ENCODE data around the gene TACR1.

Gene TACR1

DNA sequence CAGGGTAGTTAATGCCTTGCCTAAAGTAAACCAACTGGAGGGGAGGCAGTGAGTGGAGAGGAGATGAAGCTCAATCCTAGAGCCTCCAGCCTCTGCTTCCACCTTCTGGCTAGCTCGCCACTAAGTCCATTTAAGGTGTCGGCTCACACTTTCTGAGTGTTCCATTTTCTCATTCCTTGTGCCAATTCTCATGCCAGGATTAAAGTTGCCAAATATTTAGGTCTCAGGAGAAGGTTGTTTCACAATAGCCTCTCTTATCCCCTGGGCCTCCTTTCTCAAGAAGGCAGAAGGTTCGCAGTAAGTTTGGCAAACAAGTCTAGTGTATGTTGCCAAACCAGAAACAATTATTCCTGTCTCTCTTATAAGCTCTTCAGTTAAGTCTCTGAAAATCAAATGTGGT, 57.2 kb downstream of the TACR1 start:
- no peak for DNase-seq (ENCODE audit: extremely low read depth, low read depth)
- TF ChIP-seq, protein P1, sequence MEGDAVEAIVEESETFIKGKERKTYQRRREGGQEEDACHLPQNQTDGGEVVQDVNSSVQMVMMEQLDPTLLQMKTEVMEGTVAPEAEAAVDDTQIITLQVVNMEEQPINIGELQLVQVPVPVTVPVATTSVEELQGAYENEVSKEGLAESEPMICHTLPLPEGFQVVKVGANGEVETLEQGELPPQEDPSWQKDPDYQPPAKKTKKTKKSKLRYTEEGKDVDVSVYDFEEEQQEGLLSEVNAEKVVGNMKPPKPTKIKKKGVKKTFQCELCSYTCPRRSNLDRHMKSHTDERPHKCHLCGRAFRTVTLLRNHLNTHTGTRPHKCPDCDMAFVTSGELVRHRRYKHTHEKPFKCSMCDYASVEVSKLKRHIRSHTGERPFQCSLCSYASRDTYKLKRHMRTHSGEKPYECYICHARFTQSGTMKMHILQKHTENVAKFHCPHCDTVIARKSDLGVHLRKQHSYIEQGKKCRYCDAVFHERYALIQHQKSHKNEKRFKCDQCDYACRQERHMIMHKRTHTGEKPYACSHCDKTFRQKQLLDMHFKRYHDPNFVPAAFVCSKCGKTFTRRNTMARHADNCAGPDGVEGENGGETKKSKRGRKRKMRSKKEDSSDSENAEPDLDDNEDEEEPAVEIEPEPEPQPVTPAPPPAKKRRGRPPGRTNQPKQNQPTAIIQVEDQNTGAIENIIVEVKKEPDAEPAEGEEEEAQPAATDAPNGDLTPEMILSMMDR (IDR thresholded peaks at IDR 0.05; ENCODE audit: low read depth, low read length) = no peak

DNA sequence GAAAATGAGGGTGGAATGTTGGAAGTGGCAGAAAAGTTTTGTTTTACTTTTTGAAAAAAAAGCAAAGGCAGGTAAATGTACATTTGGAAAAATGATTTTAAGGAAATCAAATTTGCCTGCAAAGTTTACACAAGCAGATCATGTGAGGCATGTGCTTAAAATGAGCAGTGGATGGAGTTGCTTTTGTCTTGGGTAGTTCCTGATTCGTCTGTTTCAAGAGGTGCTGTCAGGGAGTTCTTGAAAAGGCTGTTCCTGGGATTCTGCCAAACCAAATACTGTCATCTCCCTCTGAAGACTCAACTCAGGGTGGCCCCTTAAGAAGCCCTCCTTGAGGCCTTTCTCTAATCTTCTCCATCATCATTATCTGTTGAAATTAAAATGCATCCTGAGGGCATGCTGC, 59.0 kb downstream of the TACR1 start:
- TF ChIP-seq, protein P1 (IDR thresholded peaks at IDR 0.05; ENCODE audit: low read depth, low read length) = no peak
- DNase-seq (ENCODE audit: extremely low read depth, low read depth) = no peak

DNA sequence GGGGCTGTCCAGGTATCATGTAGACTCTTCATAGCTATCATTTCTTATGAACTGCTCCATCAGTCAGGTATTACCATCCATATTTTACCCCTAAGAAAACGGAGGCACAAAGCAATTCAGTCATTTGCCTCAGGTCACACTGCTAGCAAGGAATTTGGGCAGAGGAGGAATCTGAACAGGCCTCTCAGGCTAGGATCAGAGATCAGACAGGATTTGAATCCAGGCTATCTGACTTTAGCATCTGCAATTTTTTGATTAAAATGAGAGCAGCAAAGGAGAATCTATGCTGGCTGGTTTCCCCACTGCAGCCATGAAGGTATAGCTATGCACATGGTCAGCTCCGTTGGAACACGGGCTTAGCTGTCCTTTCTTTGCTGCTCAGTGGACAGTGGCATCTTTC, 60.1 kb downstream of the TACR1 start:
- TF ChIP-seq, protein P1 (IDR thresholded peaks at IDR 0.05; ENCODE audit: low read depth, low read length) = no peak
- DNase-seq (ENCODE audit: extremely low read depth, low read depth) = no peak

DNA sequence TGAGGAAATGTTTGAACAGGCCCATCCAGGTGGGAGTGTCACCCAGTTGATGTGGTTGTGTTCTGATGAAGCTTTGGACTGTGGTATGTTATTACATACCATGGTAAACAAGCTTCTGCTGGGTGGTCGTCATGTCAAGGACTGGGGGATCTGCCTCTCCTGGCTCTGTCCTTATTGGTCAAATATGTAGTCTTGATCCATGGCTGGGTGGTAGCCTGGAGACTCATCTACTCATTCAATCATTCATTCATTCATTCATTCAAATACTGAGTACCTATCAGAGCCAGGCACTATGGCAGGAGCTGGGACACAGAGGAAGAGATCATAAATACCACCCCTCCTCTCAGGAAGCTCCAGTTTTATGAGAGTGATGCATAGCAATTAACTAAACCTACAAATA, 60.8 kb downstream of the TACR1 start:
- TF ChIP-seq, protein P1 (IDR thresholded peaks at IDR 0.05; ENCODE audit: low read depth, low read length) = no peak
- DNase-seq (ENCODE audit: extremely low read depth, low read depth) = no peak

DNA sequence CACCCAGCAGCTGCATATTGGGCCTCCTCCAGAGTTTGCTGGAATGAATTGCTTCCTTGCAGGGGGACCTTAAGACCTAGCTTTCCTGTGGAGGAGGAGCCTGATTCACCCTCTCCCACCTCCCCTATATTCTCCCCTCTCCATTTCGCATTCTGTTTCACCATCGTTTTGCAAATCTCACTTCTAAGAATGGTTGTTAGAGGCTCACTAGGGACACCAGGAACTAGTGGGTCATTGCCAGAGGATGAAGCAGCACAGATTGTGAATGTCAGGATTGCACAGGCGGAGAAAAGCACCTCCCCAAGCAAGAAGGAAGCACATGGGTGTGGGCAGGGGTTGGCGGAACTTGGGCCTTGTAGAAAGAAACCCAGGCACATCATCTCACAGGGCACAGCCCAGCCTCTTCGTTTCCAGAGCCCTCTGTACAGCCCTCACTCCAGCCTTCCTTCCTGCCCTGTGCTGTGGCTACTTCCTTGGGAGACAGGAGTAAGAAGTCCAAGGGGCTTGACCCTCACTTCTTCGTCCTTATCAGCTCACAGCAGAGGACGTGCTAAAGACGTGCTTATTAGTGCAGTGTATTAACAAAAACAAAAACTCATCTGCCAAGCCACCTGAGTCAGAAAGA, 63.4 kb downstream of the TACR1 start:
- no peak for DNase-seq (ENCODE audit: extremely low read depth, low read depth)
- TF ChIP-seq, protein P1 (IDR thresholded peaks at IDR 0.05; ENCODE audit: low read depth, low read length) = no peak

DNA sequence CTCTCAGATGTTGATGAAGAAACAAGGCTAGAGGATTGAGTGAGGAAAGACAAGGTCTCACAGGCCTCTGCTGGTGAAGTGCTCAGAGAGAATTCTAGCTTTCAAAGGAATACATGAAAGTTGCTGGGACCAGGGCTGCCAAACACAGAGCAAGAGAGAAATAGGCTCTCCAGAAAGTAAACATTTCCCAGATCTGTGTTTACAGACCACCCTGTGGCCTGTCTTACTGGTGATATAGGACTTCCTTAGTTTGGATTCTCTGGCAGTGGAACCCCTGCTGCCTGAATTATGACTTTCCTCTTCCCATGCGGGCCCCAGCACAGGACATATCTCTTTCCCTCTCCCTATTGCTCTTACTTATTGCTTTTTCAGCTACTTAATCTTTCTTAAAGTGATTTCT, 64.5 kb downstream of the TACR1 start:
- TF ChIP-seq, protein P1 (IDR thresholded peaks at IDR 0.05; ENCODE audit: low read depth, low read length) = no peak
- DNase-seq (ENCODE audit: extremely low read depth, low read depth) = no peak

DNA sequence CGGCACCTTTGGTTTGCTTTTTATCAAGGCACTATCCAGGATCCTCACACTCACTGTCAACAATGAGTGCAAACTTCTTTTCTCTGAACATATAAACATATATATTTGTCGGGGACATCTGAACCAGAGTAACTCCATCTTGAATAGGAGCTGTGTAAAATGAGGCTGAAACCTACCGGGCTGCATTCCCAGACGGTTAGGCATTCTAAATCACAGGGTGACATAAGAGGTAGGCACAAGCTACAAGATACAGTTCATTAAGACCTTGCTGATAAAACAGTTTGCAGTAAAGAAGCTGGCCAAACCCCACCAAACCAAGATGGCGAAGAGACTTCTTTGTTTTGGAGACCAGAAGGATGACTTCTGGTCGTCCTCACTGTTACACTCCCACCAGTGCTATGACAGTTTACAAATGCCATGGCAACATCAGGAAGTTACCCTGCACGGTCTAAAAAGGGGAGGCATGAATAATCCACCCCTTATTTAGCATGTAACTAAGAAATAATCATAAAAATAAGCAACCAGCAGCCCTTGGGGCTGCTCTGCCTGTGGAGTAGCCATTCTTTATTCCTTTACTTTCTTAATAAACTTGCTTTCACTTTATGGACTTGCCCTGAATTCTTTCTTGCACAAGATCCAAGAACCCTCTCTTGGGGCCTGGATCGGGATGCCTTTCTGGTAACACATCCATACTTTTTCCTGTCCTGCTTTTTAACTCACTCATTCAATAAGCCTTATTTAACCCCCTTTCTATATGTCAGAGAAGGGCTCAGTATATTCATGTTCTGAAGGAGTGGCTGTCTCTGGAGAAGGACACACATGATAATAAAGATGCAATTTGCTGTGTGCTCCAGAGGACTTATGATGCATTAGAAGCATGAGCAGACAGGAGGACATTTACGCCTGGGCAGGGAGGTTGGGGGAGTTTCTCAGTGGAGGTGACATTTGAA, 65.4 kb downstream of the TACR1 start:
- TF ChIP-seq, protein P1 (IDR thresholded peaks at IDR 0.05; ENCODE audit: low read depth, low read length) = no peak
- DNase-seq (ENCODE audit: extremely low read depth, low read depth) = no peak
